Measurements from ENCODE around the gene RCVRN. TPM values are rescaled to one million over a fixed set of nuclear protein-coding genes. Genes with fewer than 3 reads are reported as not detected.

Gene RCVRN
- total and polyA plus RNA-seq, 2 donors (not counting 1 experiment from before 2014, with no cell fraction given) = not detected

DNA sequence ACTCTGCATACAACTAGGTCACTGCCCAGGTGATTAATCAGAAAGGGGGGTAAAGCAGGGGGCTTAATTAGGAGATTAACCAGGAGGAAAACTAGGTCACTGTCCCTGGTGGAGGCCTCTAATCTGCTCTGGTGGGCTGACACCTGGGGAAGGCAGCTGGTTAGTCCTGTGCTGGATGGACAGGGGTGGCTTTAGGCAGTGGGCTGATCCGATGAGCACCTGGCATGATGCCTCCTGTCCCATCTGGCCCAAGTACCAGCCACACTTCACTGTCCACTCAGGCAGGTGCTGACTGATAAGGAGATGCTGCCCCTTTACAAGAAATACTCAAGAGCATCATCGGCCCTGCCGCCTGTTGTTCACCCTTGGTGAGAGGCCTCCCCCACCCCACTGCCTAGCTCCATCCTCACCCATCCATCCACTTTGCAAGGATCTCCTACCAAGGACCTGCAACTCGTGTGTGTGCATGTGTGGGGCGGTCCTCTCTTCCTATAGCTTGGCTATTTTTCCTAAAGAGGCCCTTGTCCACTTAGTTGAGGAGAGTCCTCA, 13.8 kb upstream of the RCVRN start:
- H3K9ac ChIP-seq (ENCODE audit: insufficient read depth, low read length) = no peak overlapping the region

DNA sequence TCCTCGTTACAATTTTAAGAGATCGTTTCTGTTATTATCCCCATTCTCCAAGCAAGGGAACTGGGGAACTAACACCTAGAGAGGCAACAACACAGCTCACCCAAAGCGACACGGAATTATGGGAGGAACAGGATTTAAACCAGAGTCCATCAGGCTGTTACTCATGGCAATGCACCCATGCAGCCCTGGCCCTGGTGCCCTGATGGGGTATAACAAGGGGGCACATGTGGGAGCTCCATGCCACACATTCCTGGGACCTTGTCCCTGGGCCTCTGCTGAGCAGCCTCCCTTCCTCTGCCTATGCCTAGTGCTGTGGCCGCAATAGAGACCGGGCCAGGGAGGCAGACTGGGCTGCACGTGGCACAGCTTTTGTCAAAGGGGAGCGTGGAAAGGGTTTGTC, 13.3 kb upstream of the RCVRN start:
- H3K4me2 ChIP-seq (ENCODE audit: extremely low read depth, insufficient read depth, low read length) = no peak overlapping the region
- H3K27me3 ChIP-seq (ENCODE audit: control insufficient read depth, insufficient read depth, low read length) = no peaks in the 10 kb centered on the region
- H3K9me3 ChIP-seq (ENCODE audit: control insufficient read depth, insufficient read depth, low read depth, low read length) = no peaks in the 10 kb centered on the region
- H3K79me2 ChIP-seq (ENCODE audit: control insufficient read depth, insufficient read depth, low read length) = no peaks in the 10 kb centered on the region
- no peak for DNase-seq (ENCODE audit: low read depth in 2 of 2)
- H3K27ac ChIP-seq (ENCODE audit: insufficient read depth, low read length) = no peak overlapping the region
- no peak overlapping the region for H3K4me3 ChIP-seq (replicated peaks in 1 of 4; ENCODE audit: control extremely low read depth in 1 of 4, insufficient read depth in 1 of 4, low read depth in 3 of 4, low read length in 4 of 4)
- H3K36me3 ChIP-seq (ENCODE audit: control insufficient read depth, insufficient read depth, low read length) = no peaks in the 10 kb centered on the region
- TF ChIP-seq, protein P1, sequence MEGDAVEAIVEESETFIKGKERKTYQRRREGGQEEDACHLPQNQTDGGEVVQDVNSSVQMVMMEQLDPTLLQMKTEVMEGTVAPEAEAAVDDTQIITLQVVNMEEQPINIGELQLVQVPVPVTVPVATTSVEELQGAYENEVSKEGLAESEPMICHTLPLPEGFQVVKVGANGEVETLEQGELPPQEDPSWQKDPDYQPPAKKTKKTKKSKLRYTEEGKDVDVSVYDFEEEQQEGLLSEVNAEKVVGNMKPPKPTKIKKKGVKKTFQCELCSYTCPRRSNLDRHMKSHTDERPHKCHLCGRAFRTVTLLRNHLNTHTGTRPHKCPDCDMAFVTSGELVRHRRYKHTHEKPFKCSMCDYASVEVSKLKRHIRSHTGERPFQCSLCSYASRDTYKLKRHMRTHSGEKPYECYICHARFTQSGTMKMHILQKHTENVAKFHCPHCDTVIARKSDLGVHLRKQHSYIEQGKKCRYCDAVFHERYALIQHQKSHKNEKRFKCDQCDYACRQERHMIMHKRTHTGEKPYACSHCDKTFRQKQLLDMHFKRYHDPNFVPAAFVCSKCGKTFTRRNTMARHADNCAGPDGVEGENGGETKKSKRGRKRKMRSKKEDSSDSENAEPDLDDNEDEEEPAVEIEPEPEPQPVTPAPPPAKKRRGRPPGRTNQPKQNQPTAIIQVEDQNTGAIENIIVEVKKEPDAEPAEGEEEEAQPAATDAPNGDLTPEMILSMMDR (conservative IDR thresholded peaks at IDR 0.05 in 1 of 2, IDR thresholded peaks at IDR 0.05 in 1 of 2; ENCODE audit: low read depth in 1 of 2, low read length in 2 of 2) = no peak
- no peak for TF ChIP-seq EZH2 (IDR thresholded peaks at IDR 0.05; ENCODE audit: low read length, missing control alignments)
- H3K9ac ChIP-seq (ENCODE audit: insufficient read depth, low read length) = no peak overlapping the region
- H4K20me1 ChIP-seq (ENCODE audit: control insufficient read depth, extremely low read depth, insufficient read depth, low read length) = no peaks in the 10 kb centered on the region
- H2AFZ ChIP-seq (ENCODE audit: low read length) = no peak overlapping the region
- no peaks in the 10 kb centered on the region for H3K4me1 ChIP-seq (ENCODE audit: control insufficient read depth, extremely low read depth, insufficient read depth, low read length)

More for the DNA sequence above, 13.8 kb upstream of the RCVRN start:
- Histone ChIP-seq H3K27me3 (ENCODE audit: control insufficient read depth, insufficient read depth, low read length) (no peaks in the 10 kb centered on the region), H4K20me1 (ENCODE audit: control insufficient read depth, extremely low read depth, insufficient read depth, low read length) (no peaks in the 10 kb centered on the region), H3K4me3 (replicated peaks in 1 of 4; ENCODE audit: control extremely low read depth in 1 of 4, insufficient read depth in 1 of 4, low read depth in 3 of 4, low read length in 4 of 4) (no peak overlapping the region), H3K27ac (ENCODE audit: insufficient read depth, low read length) (no peak overlapping the region), H3K36me3 (ENCODE audit: control insufficient read depth, insufficient read depth, low read length) (no peaks in the 10 kb centered on the region), H3K4me1 (ENCODE audit: control insufficient read depth, extremely low read depth, insufficient read depth, low read length) (no peaks in the 10 kb centered on the region), H3K9me3 (ENCODE audit: control insufficient read depth, insufficient read depth, low read depth, low read length) (no peaks in the 10 kb centered on the region), H2AFZ (ENCODE audit: low read length) (no peak overlapping the region), H3K79me2 (ENCODE audit: control insufficient read depth, insufficient read depth, low read length) (no peaks in the 10 kb centered on the region), H3K4me2 (ENCODE audit: extremely low read depth, insufficient read depth, low read length) (no peak overlapping the region)
- DNase-seq (ENCODE audit: low read depth in 2 of 2) = no peak
- TF ChIP-seq, protein P1 (conservative IDR thresholded peaks at IDR 0.05 in 1 of 2, IDR thresholded peaks at IDR 0.05 in 1 of 2; ENCODE audit: low read depth in 1 of 2, low read length in 2 of 2) = no peak
- TF ChIP-seq EZH2 (IDR thresholded peaks at IDR 0.05; ENCODE audit: low read length, missing control alignments) = no peak

DNA sequence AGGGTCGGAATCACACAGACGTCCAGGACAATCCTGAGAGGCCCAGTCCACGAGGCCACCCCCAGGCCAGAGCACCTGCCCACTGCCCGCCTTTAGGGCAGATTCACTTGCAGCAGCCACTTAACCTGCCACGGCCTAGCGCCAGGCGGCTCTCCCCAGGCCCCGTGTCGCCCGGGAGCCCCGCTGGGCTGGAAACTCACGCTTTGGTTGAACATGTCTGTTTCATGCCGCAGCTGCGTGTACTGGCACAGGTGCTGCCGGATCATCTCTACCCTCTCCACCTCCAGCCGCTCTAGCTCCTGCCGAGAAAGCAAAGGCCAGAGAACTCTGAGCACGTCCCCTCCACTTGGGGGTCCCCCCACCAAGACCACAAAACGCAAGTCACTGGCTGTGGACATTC, 12.7 kb upstream of the RCVRN start:
- TF ChIP-seq EZH2 (IDR thresholded peaks at IDR 0.05; ENCODE audit: low read length, missing control alignments) = no peak
- TF ChIP-seq, protein P1 (conservative IDR thresholded peaks at IDR 0.05 in 1 of 2, IDR thresholded peaks at IDR 0.05 in 1 of 2; ENCODE audit: low read depth in 1 of 2, low read length in 2 of 2) = no peak
- H4K20me1 ChIP-seq (ENCODE audit: control insufficient read depth, extremely low read depth, insufficient read depth, low read length) = no peaks in the 10 kb centered on the region
- DNase-seq (ENCODE audit: low read depth in 2 of 2) = no peak
- no peaks in the 10 kb centered on the region for H3K27me3 ChIP-seq (ENCODE audit: control insufficient read depth, insufficient read depth, low read length)
- H3K9ac ChIP-seq (ENCODE audit: insufficient read depth, low read length) = no peak overlapping the region
- no peaks in the 10 kb centered on the region for H3K9me3 ChIP-seq (ENCODE audit: control insufficient read depth, insufficient read depth, low read depth, low read length)
- H3K27ac ChIP-seq (ENCODE audit: insufficient read depth, low read length) = no peak overlapping the region
- H3K79me2 ChIP-seq (ENCODE audit: control insufficient read depth, insufficient read depth, low read length) = no peaks in the 10 kb centered on the region
- H3K4me3 ChIP-seq (replicated peaks in 1 of 4; ENCODE audit: control extremely low read depth in 1 of 4, insufficient read depth in 1 of 4, low read depth in 3 of 4, low read length in 4 of 4) = no peak overlapping the region
- H3K4me1 ChIP-seq (ENCODE audit: control insufficient read depth, extremely low read depth, insufficient read depth, low read length) = no peaks in the 10 kb centered on the region
- no peak overlapping the region for H3K4me2 ChIP-seq (ENCODE audit: extremely low read depth, insufficient read depth, low read length)
- H2AFZ ChIP-seq (ENCODE audit: low read length) = no peak overlapping the region
- H3K36me3 ChIP-seq (ENCODE audit: control insufficient read depth, insufficient read depth, low read length) = no peaks in the 10 kb centered on the region
